Pons (tissue), 1 donor: ENCODE measurements around the gene MEGF6.

Experiments
- DNase-seq: peaks from one replicate; pipeline ENCODE4 v3.0.0-alpha.2; 2016; ENCODE audit warnings: low spot score

The MEGF6 gene

DNA sequence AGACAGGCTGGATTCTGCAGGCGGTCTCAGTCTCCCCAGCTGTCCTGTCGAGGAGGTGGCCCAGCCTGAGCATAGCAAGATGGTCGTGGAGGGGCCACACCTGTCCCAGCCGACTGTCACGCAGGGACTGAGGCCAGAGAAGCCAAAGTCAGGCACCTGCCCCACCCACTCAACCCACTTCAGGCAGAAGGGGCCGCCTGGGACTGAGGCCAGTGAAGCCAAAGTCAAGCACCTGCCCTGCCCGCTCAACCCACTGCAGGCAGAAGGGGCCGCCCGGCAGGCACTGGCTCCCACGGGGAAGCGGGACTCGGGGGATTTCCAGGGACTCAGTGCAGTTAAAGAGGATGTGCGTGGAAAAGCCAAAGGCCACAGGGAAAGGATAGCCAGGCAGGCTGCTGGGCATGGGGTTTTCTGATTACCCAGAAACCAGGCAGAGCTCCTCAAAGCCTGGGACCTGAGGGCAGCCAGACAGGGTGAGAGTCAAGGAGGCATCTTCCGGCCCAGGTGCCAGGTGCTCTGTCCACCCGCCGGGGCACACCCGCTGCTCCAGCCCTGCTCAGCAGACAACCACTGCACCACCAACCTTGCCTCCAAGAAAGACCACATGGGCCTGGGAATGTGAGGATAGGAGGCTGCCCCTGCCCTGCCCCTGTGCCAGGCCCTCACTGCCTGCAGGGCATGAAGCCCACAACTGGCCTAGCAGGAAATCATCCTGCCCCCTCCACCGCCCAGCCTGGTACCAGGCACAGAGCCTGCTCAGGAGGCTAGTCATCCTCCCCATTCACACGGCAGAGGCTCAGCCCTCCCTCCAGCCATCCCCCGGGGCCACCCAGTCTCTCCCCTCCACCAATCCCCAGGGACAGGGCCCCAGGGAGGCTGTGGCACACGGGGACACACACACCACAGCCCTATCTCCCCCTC, 41.0 kb downstream of the MEGF6 start:
- DNase-seq = no peak

DNA sequence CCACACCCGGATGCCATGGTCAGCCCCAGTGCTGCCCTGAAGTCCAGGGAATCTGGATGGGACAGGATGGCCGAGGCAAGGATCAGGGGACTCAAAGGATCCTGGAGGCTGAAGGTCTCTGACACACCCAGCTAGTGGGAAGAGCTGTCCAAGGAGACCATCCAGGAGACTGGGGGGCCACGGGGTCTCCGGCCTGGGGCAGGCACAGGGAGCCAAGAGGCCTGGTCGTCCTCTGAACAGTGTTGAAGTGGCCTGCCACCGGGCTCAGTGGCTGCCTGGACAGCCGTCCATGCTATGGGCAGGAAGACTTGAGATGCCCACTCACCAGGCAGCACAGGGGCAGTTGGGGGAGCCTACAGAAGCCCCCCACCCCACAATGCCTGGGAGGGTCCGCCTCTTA, 41.9 kb downstream of the MEGF6 start:
- DNase-seq = no peak

DNA sequence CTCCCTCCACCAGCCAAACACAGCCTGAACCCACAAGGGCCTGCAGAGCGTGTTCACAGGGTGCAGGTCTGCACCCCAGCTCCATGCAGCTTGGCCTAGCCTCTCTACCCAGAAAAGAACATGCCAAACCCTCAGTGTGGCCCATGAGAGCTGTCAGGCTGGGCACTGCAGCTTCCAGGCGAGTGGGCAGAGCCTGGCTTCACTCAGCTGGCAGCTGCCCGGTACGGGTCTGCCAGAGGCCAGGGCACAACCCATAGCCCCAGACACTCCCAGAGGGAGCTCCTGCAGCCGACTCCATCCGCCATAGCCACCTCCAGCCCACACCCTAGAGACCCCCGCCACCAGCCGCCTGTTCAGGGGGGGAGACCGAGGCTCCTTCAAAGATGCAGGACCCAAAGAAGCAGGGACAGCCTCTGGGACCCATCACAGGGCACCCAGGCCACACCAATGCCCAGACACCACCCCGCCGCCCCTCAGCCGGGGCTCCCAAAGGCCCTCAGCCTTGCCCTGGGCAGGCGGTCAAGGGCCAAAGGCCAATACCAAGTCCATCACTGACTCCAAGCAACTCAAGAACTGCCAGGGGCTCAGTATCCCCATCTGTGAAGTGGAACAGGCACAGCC, 42.4 kb downstream of the MEGF6 start:
- DNase-seq = no peak

DNA sequence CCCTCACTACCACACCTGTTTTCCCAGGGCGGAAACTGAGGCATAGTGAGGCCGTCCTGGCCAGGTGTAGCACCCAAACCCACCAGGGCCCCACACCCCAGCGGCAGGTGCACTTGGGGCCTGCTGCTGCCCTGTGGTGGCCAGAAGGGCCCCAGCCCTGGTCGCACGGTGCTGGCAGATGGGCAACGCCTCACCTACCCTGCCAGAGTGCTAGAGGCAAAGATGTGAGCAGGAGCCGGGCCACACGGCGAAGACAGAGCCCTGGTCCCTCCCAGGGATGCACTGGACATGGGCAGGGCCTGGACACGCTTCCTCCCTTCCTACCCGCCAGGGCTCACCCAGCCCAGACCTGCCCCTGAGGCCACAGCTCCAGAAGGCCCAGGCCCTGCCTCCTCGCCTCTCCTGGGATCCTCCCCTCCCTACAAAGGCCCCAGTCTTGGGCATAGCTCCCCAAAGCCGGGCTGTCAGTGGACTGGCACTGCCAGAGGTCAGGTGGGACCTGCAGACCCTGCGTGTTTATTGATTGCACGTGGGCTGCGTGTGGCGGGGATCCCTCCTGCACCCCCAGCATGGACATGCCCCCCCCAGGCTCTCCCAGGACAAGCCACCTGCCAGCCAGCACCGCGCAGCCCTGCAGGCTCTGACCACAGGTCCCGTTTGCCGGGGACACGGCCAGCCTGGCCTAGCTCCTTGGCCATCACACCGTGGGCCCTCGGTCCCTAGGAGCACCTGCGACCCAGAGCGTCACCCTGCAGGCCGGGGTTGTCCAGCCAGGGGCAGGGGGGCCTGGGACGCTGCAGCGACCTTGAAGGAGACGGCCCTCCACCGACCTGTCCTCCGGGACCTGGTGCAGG, 44.1 kb downstream of the MEGF6 start:
- no peak for DNase-seq

DNA sequence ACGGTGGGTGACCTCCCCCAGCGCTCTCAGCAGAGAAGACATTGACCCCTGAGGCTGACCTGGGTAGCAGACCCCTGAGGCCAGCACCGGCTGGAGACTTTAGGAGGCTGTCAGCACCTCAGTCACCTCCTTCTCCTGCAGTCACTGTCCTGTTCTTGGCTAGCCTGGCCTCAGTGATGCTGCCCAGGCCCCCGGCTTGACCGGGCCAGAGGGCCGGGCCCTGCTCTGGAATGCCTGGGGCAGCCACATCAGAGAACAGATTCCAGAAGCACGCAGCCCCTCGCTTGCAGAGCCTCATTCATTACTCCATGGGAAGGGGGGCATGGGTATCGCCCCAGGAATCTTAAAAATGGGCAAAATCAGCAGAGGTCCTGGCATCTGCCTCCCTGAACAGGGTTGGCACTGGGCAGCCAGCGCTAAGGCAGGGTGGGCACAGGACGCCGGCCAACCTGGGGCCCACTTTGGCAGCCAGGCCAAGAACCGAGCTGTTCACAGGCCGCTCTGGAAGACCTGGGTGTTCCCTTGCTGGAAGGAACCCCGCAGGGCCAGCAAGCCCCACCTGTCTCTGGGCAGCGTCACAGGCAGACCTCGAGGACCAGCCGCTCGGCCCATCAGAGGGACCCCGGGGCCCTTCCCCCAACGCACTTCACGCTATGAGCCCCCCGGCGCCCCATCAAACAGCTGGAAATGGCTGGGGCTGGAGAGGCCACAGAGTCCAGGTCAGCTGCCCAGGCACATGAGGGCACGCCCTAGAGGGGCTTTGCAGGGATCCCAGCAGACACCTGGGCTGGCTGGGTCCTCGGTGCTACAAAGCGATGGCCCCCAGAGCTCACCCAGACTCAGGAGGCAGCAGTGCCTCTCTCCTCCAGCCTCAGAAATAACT, 45.1 kb downstream of the MEGF6 start:
- no peak for DNase-seq

DNA sequence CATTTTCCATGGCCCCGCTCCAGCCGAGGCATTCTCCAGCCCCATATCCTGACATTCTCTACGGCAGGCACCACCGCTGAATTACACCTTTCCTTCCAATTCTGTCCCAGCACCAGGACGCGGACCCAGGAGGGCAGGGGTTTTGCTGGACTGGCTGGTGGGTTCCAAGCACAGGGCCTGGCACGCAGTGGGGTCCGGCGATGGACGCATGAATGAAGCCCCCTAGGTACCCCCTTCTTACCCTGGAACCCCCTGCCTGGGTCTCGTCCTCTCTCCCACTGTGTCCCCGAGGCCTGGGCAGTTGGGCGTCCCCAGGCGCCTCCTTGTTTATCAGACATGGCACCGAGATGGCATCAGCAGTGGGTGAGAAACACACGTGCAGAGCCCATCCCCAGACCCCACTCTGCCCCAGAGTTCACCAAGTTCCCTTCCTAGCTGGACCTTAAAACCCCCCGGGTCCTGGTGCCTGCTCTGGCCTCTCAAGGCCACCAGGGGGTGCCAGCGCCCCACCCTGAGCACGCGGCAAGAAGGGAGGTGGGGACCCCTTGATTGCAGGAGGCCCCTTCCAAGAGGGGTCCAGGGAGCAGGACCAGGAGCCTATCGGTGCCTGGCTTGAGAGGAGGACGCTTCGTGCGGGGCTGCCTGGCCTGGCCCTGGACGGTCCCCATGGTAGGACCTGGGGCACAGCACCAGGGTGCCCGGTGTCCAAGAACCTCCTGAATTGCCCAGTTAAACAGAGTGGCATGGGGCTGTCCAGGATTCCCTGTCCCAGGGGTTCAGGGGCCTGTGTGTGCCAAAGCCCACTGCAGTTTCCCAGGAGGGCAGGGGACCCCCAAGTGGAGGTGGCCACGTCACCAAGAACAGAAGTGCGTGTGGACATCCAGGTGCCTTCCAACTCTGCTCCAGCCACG, 46.1 kb downstream of the MEGF6 start:
- no peak for DNase-seq

DNA sequence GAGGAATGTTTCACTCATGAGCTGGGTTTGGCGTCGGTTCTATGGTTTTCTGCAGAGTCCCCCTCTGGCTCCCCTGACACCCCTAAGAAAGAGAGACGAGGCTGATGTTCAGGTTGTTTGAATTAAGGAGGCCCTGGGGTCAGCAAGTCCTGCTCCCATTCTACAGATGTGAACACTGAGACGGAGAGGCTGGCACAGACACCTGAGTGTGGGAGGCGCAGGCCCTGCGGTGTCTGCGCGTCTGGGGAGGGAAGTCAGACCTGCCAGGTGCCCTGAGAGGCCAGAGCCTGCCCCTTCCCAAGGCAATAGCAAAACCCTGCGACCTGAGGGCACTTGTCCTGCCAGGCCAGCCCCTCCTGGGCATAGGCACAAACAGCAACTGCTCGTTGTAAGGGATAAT, 47.7 kb downstream of the MEGF6 start:
- no peak for DNase-seq

DNA sequence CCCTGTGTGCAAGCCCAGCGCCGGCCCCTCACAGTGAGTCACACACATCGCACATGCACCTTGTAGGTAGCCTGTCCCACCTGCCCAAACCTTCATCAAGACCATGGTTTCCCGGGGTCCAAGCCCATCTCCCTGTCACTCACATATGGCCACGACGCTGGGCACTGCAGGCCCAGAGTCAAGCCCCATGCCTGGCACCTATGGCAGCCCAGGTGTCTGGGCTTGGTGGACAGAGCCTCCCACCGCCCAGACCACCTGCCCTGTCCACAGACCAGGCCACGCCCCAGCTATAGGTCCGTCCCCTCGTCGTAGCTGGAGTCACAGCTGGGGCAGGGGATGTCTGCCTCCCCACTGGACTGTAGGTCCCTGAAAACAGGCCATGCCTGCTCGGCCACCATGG, 48.2 kb downstream of the MEGF6 start:
- no peak for DNase-seq

DNA sequence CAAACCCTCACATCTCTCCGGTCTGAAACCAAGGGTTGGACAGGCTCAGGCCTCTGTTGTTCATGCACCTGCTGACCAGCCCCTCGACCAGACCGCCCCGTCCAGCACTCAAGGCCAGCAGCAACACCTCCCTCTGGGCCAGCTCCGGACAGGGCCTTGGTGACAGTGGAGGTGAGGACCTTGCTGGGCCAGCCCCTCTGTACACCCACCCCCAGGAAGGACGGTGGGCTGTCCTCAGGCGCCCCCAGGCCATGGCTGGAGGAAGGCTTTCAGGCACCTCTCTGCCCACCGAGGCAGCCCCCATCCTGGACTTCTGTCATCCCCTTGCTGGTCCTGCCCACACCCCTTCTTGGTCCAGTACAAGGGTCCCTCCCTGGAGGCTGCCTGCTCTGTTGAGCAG, 48.6 kb downstream of the MEGF6 start:
- DNase-seq = no peak

DNA sequence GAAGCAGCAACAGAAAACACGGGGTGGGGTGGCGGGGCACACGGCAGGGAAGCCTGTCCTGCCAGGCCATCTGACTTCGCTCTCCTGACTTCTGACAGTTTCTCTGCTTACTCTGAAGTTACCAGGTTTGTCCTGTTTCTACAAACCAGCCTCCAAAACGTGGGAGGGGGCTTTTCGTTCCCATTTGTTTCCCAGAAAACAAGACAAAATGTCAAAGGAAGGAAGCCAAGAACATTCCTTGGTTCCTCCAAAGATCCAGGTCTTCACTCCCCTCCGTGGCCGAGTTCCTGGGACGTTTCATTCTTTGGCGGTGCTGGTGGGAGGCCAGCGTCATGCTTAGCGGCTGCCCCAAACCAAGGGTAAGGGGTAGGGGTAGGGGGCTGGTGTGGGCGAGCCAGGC, 49.6 kb downstream of the MEGF6 start:
- no peak for DNase-seq

DNA sequence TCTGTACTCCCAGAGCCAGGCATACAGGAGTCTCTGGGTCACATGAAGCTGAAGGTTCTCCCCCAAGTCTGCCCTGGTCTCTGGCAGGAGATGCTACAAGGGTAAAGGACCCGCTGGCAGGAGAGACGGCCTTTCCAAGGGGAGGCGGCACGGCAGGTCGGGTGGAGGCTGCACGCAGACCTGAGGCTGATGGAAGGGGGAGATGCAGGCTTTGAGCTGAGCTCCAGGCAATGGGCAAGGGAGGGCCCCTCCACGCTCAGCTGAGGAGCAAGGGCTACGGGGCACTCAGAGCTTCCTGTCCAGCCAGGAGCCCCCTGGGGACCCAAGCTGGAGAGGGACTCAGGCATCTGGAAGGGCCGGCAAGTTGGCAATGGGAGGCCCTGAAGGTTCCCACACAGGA, 50.3 kb downstream of the MEGF6 start:
- DNase-seq = no peak

DNA sequence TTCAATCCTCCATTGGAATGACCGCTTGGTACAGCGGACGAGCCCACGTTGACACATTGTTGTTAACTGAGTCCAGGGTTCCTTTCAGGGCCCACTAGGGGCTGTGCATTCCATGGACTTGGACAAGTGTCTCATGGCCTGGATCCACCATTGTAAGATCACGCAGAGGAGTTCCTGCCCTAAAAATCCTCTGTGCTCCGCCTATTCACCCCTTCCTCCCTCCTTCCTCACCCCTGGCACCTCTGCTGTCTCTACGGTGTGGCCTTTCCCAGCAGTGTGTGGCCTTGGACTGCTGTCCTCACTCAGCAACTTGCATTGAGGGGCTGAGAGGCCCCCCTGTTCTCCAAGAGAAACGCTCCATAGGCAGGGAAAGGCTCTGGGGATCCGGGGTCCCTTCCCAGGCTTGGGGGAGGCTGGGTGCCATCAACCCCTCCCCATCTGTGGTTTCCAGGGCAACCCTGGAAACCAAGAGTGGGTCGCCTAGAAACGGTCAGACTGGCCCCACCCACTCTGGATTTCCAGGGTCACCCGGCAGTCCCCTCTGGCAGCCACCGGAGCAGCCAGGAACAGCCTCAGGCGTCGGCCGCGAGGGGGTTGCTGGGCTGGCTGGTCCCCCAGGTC, 50.9 kb downstream of the MEGF6 start:
- no peak for DNase-seq

DNA sequence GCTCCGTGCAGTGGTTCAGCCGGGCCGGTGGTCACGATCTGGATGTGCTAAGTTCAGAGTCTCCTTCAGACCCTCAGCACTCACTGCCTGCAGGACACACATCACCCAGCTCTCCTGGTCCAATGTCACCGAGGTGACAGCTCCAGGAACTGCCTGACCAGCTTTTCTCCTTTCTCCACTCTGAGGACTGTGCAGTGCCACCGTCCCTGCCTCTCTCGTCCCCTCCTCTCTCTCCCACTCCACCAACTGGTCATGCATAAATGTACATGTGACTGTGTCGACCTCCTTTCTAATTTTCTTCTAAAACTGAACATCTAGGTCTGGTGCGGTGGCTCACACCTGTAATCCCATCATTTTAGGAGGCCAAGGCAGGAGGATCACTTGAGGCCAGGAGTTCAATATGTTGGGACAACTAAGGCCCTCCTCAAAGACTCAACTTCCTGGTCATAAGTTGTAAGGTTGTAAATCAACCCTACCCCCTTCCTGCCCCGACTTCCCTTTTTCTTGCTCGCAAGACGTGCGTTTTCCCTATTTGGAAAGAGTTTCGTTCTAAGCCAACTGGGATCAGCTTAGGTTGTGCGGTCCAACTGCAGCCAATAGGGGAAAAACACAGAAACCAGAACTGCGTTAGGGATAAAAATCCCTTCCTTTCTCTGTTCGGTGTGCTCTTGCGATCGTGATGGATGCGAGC, 53.1 kb downstream of the MEGF6 start:
- no peak for DNase-seq

DNA sequence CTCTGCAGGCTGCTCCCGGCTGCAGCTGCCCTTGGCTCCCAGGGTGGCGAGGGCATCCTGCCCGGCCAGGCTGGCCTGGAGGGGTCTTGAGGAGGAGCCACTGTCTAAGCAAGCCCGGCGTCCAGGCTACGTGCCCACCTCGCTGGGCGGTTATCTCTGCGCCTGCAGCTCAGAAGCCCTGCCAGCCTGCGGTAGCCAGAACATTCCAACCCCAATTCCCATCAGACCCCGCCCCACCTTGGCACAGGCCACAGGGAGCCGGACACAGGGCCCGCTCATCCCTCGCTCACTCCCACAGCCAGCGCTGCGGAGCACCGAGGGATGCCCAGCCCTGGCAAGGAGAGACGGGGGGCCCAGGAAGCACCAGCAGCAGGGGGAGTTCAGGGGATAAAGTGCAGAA, 53.9 kb downstream of the MEGF6 start:
- no peak for DNase-seq

DNA sequence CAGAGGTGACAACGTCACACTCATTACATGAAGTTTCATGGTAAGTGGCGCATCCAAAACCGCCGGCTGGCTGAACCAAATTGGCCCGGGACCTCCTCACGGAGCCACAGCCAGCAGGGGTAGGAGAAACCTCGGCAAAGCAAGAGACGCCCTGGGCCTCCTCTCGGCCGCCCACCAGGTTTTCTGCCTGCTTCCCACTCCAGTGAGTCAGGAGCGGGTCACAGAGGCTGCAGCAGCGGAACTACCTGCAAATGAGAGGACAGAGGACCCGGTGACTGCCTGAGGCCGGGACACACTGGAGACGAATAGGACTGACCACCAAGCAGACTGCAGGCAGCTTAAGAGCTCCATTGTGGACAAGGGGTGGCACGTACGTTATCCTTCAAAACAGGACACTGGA, 55.0 kb downstream of the MEGF6 start:
- DNase-seq = no peak

DNA sequence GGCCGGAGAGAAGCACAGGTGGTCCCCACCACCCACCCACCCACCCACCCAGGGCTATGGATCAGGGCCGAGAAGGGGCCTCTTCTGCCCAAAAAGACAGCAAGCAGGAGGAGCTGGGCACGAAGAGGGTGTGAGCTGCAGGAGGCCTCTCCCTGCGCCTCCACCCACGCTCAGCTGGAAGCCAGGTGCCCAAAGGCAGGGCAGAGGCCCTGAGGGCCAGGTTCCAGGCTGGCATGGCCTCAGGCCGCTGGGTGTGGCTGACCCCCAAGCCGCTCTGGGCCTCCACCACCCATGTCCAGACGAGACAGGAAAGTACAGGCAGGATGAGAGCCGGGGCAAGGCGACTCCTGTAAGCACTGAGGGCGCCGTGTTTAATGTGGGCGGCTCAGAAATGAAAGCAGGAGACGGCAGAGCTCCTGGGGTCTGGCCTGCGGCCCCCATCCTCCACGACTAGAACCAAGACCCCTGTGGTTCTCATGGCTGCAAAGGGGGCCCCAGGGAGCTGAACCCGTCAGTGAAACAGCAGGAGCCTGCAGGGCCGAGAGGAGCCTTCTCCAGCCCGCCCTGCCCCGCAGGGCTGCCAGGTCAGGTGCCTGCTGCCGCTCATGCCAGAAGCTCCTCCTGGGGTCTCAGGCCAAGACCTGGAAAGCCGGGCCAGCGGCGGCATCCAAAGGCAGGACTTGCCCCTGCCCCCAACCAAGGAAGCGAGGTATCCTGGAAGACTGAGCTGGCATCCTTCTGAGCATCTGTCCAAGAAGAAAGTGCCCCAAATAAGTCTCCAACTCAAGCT, 56.0 kb downstream of the MEGF6 start:
- no peak for DNase-seq

DNA sequence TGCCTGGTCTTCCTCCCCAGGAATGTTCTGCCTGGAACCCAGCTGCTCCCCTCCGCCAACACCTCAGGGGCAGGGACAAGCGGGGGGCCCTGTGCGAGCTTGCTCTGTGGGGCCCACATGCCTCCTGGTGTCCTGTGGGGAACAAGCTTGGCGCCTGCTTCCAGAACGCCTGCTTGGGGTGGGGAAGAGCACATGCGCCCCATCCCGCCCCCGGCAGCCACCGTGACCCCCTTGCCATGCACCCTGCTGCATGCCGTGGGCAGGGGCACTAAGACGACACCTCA, 57.4 kb downstream of the MEGF6 start:
- no peak for DNase-seq

DNA sequence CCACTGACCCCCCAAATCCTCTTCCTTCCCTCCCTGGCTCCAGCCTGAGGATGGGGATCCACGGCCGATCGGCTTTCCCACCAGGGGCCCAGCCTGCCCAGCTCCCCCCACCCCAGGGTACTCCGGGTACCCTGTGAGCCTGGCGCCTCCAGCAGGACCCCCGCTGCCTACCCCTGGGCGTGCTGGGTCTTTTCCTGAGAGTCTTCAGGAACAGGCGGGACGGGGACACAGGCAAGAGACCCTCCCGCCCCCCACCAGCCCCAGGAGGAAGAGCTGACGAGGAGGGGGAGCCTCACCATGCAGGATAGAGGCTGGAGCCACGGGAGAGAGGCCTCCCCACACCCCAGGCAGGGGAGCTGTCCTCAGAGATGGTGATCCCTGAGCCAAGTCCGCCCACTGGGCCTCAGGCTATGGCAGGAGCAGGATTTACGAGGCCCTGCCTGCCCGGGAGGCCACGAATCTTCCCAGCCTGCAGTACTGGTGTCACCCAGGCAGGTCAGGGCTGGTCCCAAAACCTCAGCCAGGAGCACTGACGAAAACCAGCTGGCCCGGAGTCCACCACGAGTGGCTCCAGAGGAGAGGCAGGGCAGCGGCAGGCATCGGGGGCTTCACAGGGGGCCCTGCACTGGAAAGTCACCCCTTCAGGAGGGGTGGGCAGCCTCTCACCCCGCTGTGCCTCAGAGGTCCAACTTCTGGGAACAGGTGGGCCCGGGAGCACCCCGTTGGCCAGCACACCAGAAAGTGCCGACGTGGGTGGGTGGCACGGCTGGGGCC, 58.0 kb downstream of the MEGF6 start:
- no peak for DNase-seq
